Endothelial cell of umbilical vein (primary cell): ENCODE data around the gene SLFN14. TPM values are rescaled to one million over a fixed set of nuclear protein-coding genes. Genes with fewer than 3 reads are reported as not detected.
"Not testable (repeated sequence)": the region's sequence is repeated elsewhere in the genome, so short reads cannot be mapped to it uniquely, and the experiment has no call there.

Experiments
- BruUV-seq: library from RNA; stranded (reverse); fragments of 400-500 nt; replicated peaks from 2 replicates; lab custom pipeline; 2021; lab: Mats Ljungman, UMichigan
- CTCF ChIA-PET: fragments of 300-600, 350-600 bp; sonication (Branson Sonifier 250); formaldehyde crosslinking; loops from one replicate; lab custom pipeline; 2021; ENCODE audit warnings: antibody characterized with exemption, inconsistent platforms; lab: Charles Lee
- POLR2A ChIA-PET: fragments of 300-600, 350-600 bp; sonication (Branson Sonifier 250); formaldehyde crosslinking; loops from one replicate; lab custom pipeline; 2021; ENCODE audit warnings: antibody characterized with exemption, inconsistent platforms; lab: Charles Lee
- DNase-seq: peaks from one replicate; pipeline ENCODE4 v3.0.0-alpha.2; 2011; ENCODE audit warnings: low read depth, low spot score
- FAIRE-seq: peaks from 2 replicates; lab custom pipeline; 2011; peaks lifted over from hg19 to GRCh38; lab: Jason Lieb, UNC
- H2AFZ ChIP-seq: 2 replicates; pipeline ENCODE4 v1.6.0; 2012; ENCODE audit warnings: low read depth, low read length, control low read depth, inconsistent platforms
- H3K27ac ChIP-seq: 2 replicates; pipeline ENCODE4 v1.5.1; 2011; ENCODE audit warnings: low read depth, mild to moderate bottlenecking, control low read depth, low read length, moderate library complexity; ENCODE audit not compliant: insufficient read depth
- H3K27me3 ChIP-seq, 2 experiments: 2 replicates each; pipeline versions ENCODE4 v1.6.0 to v1.6.1; 2011; ENCODE audit warnings: low read length in 2 of 2, mixed read lengths in 1 of 2; ENCODE audit not compliant: control insufficient read depth in 2 of 2, insufficient read depth in 2 of 2
- H3K36me3 ChIP-seq, 2 experiments: 2 replicates in 1 of 2; 3 replicates in 1 of 2; pipeline ENCODE4 v1.5.1; 2011; ENCODE audit warnings: low read length in 2 of 2, mild to moderate bottlenecking in 1 of 2, moderate library complexity in 1 of 2; ENCODE audit not compliant: control insufficient read depth in 2 of 2, insufficient read depth in 2 of 2; ENCODE audit errors: extremely low read depth in 1 of 2
- H3K4me1 ChIP-seq: 3 replicates; pipeline ENCODE4 v1.5.1; 2011; ENCODE audit warnings: mild to moderate bottlenecking, low read length; ENCODE audit not compliant: control insufficient read depth, insufficient read depth; ENCODE audit errors: extremely low read depth
- H3K4me2 ChIP-seq: 2 replicates; pipeline ENCODE4 v1.6.1; 2011; ENCODE audit warnings: low read length, control low read depth, mixed read lengths; ENCODE audit not compliant: insufficient read depth
- H3K4me3 ChIP-seq, 3 experiments: fragments of 200-600 bp in 1 of 3; sonication (generic), shearing (Covaris generic) in 1 of 3; replicated peaks in 1 of 3; 2 replicates each; pipeline ENCODE4 v1.5.1; 2011 to 2016; ENCODE audit warnings: control low read depth in 3 of 3, low read length in 3 of 3, mild to moderate bottlenecking in 2 of 3, inconsistent platforms in 1 of 3, low read depth in 1 of 3, moderate library complexity in 1 of 3; ENCODE audit not compliant: insufficient read depth in 1 of 3
- H3K79me2 ChIP-seq: 2 replicates; pipeline ENCODE4 v1.6.0; 2012; ENCODE audit warnings: low read length, inconsistent platforms; ENCODE audit not compliant: control insufficient read depth, insufficient read depth
- H3K9ac ChIP-seq: replicated peaks from 2 replicates; pipeline ENCODE3; 2011; ENCODE audit warnings: low read length, control low read depth; ENCODE audit not compliant: insufficient read depth; ENCODE audit errors: extremely low read depth
- H3K9me1 ChIP-seq: replicated peaks from 3 replicates; pipeline ENCODE4 v1.6.0; 2011; ENCODE audit warnings: mild to moderate bottlenecking, low read length; ENCODE audit not compliant: control insufficient read depth, insufficient read depth; ENCODE audit errors: extremely low read depth
- H3K9me3 ChIP-seq: replicated peaks from 2 replicates; pipeline ENCODE4 v1.5.1; 2012; ENCODE audit warnings: low read length, inconsistent platforms; ENCODE audit not compliant: control insufficient read depth, insufficient read depth
- H4K20me1 ChIP-seq: replicated peaks from 2 replicates; pipeline ENCODE3; 2011; ENCODE audit warnings: mild to moderate bottlenecking, low read length; ENCODE audit not compliant: control insufficient read depth, insufficient read depth; ENCODE audit errors: extremely low read depth
- CTCF ChIP-seq, 2 donors: IDR thresholded peaks; 1 replicate in 1 of 2; 2 replicates in 1 of 2; pipeline ENCODE4 v1.5.1; 2011; ENCODE audit warnings: low read length in 2 of 2, mild to moderate bottlenecking in 2 of 2, moderate library complexity in 2 of 2, control low read depth in 1 of 2, inconsistent platforms in 1 of 2, low read depth in 1 of 2; ENCODE audit not compliant: insufficient read depth in 1 of 2; ENCODE audit errors: extremely low read depth in 1 of 2
- EZH2 ChIP-seq: IDR thresholded peaks from 2 replicates; pipeline ENCODE4 v1.6.1; 2012; ENCODE audit warnings: borderline replicate concordance, low read depth, mild to moderate bottlenecking, moderate library complexity, low read length, inconsistent platforms; ENCODE audit not compliant: severe bottlenecking
- FOS ChIP-seq: IDR thresholded peaks from 2 replicates; pipeline ENCODE4 v1.6.1; 2011; ENCODE audit warnings: mild to moderate bottlenecking, low read length, moderate library complexity, borderline replicate concordance; ENCODE audit not compliant: insufficient read depth
- GATA2 ChIP-seq: IDR thresholded peaks from 2 replicates; pipeline ENCODE4 v1.7.0; 2011; ENCODE audit warnings: low read depth, mild to moderate bottlenecking, moderate library complexity, mixed read lengths, low read length; ENCODE audit not compliant: insufficient read length, insufficient read depth
- JUN ChIP-seq: IDR thresholded peaks from 2 replicates; pipeline ENCODE4 v1.6.1; 2011; ENCODE audit warnings: borderline replicate concordance, low read depth; ENCODE audit not compliant: insufficient read length, insufficient read depth
- MAX ChIP-seq: IDR thresholded peaks from 2 replicates; pipeline ENCODE4 v1.6.1; 2011; ENCODE audit not compliant: insufficient read depth, insufficient read length
- MYC ChIP-seq: IDR thresholded peaks from one replicate; pipeline ENCODE4 v1.6.1; 2011; ENCODE audit warnings: mild to moderate bottlenecking, low read depth, low read length
- POLR2A ChIP-seq: IDR thresholded peaks from 2 replicates; pipeline ENCODE4 v1.6.1; 2012; ENCODE audit warnings: low read depth, mild to moderate bottlenecking, control low read depth, low read length
- POLR2AphosphoS5 ChIP-seq: IDR thresholded peaks from 2 replicates; pipeline ENCODE4 v1.6.1; 2012; ENCODE audit warnings: low read depth, mild to moderate bottlenecking, control low read depth, low read length, moderate library complexity; ENCODE audit not compliant: insufficient read depth
- dilution Hi-C: fragments of 300-500 bp; cut with MboI; formaldehyde crosslinking; loops from one replicate; pipeline ENCODE4 v1.15.0; 2019; ENCODE audit warnings: low sequenced_read_pairs; ENCODE audit not compliant: extremely low pct_ligation_motif_present
- intact Hi-C: fragments of 100-400 bp; cut with micrococcal nuclease; formaldehyde crosslinking; loops from one replicate; pipeline ENCODE4 v1.10.0; 2022
- polyA plus RNA-seq, 4 experiments: library from polyadenylated mRNA; depleted of rRNA in 3 of 4; stranded (reverse) in 3 of 4; unstranded in 1 of 4; fragments of >200 nt; gene quantifications; 2 replicates each; pipeline versions ENCODE4 v1.2.1 to v1.2.3, GENCODE V29; 2011 to 2012; ENCODE audit warnings: missing spikeins in 1 of 4
- total RNA-seq: library from RNA; stranded (reverse); gene quantifications from 2 replicates; pipeline ENCODE4 v1.2.3, GENCODE V29; 2021

SLFN14 gene
- total and polyA plus RNA-seq, 2 donors (not counting 3 experiments of a cell fraction or from before 2014, with no cell fraction given) = not detected

GRCh38 chr17:35535406-35535805 lies 25.2 kb downstream of the SLFN14 start:
- H3K9me1 ChIP-seq = not testable (repeated sequence)

GRCh38 chr17:35534576-35535093 lies 26.0 kb downstream of the SLFN14 start:
- no peak overlapping the region for H3K4me3 ChIP-seq
- intact Hi-C loops = loop anchor here (10.0 kb wide), 1 partner anchor 390 kb away; the partner anchor contains the start of genes NLE1 and UNC45B
- no peaks in the 10 kb centered on the region for H3K9me3 ChIP-seq
- peaks cover 2% of the 10 kb centered on the region for H3K9me1 ChIP-seq
- no peak for TF ChIP-seq EZH2
- TF ChIP-seq FOS = no peak
- no peak for TF ChIP-seq CTCF (IDR thresholded peaks at IDR 0.05; ENCODE audit: extremely low read depth in 1 of 2, insufficient read depth in 1 of 2, low read depth in 1 of 2, low read length in 2 of 2)
- TF ChIP-seq GATA2 = no peak
- no peak for TF ChIP-seq JUN
- no peak for TF ChIP-seq POLR2AphosphoS5
- no peak for TF ChIP-seq MAX
- TF ChIP-seq POLR2A = no peak
- TF ChIP-seq MYC = no peak
- no peaks in the 10 kb centered on the region for H3K36me3 ChIP-seq
- H3K4me2 ChIP-seq = no peak overlapping the region
- no TSS peak for BruUV-seq
- ChIA-PET CTCF (interaction anchor here (0.6 to 9.5 kb wide), 6 partner anchors 113 to 365 kb away, joined by 3 to 186 read pairs (median 14); no protein-coding TSS in a partner anchor), POLR2A (no interaction called here)
- H3K27me3 ChIP-seq = no peaks in the 10 kb centered on the region
- H3K79me2 ChIP-seq = no peaks in the 10 kb centered on the region
- no peak overlapping the region for H3K9ac ChIP-seq
- dilution Hi-C loops = loop anchor here (25.0 kb wide), 1 partner anchor 222 kb away; no protein-coding TSS in a partner anchor
- H2AFZ ChIP-seq = no peak overlapping the region
- H3K27ac ChIP-seq = no peak overlapping the region
- peaks cover 9% of the 10 kb centered on the region for H3K4me1 ChIP-seq
- H4K20me1 ChIP-seq = no peaks in the 10 kb centered on the region
- DNase-seq (no peak), FAIRE-seq (no peak)

More at GRCh38 chr17:35535406-35535805, 25.2 kb downstream of the SLFN14 start:
- H3K36me3 ChIP-seq, H3K27me3 ChIP-seq, H3K4me2 ChIP-seq, DNase-seq, H2AFZ ChIP-seq, H3K9ac ChIP-seq, POLR2A ChIA-PET, H3K27ac ChIP-seq, BruUV-seq, H3K4me3 ChIP-seq, H3K9me3 ChIP-seq, H4K20me1 ChIP-seq, H3K79me2 ChIP-seq, FAIRE-seq: not testable (repeated sequence)
- intact Hi-C loops = loop anchor here (10.0 kb wide), 1 partner anchor 391 kb away; the partner anchor contains the start of genes NLE1 and UNC45B
- peaks cover 16% of the 10 kb centered on the region for H3K4me1 ChIP-seq
- CTCF ChIA-PET = interaction anchor here (2.6 to 9.5 kb wide), 4 partner anchors 212 to 365 kb away, joined by 8 to 186 read pairs (median 64); no protein-coding TSS in a partner anchor
- dilution Hi-C loops = loop anchor here (25.0 kb wide), 1 partner anchor 223 kb away; no protein-coding TSS in a partner anchor
